GM12878 (cell line): ENCODE results near the gene METTL4. TPM values are rescaled to one million over a fixed set of nuclear protein-coding genes. Genes with fewer than 3 reads are reported as not detected.
A peak's percentile ranks its signal among the peaks of the same experiment; 100 is the strongest.

Experiments
- ATAC-seq: fragments of 200-7000 bp; cut with Tn5 transposase; 3 replicates; pipeline ENCODE4 v1.9.1; 2020; ENCODE audit warnings: mild to moderate bottlenecking, moderate library complexity
- BruUV-seq: library from RNA; stranded (reverse); fragments of 400-500 nt; replicated peaks from 2 replicates; lab custom pipeline; 2021; lab: Mats Ljungman, UMichigan
- CTCF ChIA-PET: fragments of 300-600 bp; sonication (Branson Sonifier 250); formaldehyde crosslinking; extraction: SDS; loops from one replicate; lab custom pipeline; 2021; ENCODE audit warnings: inconsistent platforms; lab: Yijun Ruan, JAX
- POLR2A ChIA-PET: fragments of 350-600 bp; formaldehyde crosslinking; extraction: SDS; loops from one replicate; lab custom pipeline; 2021; ENCODE audit warnings: inconsistent platforms; lab: Charles Lee
- RAD21 ChIA-PET: fragments of 300-600 bp; sonication (Branson Sonifier 250); formaldehyde crosslinking; loops from one replicate; lab custom pipeline; 2023; ENCODE audit warnings: antibody characterized with exemption; ENCODE audit not compliant: unreplicated experiment; lab: Charles Lee
- SMC1A ChIA-PET: fragments of 300-600 bp; sonication (Branson Sonifier 250); formaldehyde crosslinking; loops from one replicate; lab custom pipeline; 2023; ENCODE audit not compliant: unreplicated experiment, uncharacterized antibody; lab: Charles Lee
- DNase-seq: peaks from one replicate; pipeline ENCODE4 v3.0.0-alpha.2; 2011; ENCODE audit warnings: low read depth, low spot score
- FAIRE-seq: peaks from 3 replicates; lab custom pipeline; 2011; peaks lifted over from hg19 to GRCh38; lab: Jason Lieb, UNC
- H2AFZ ChIP-seq: 2 replicates; pipeline ENCODE4 v1.6.0; 2011; ENCODE audit warnings: low read depth, low read length, control low read depth; ENCODE audit not compliant: control insufficient read depth
- H3K27ac ChIP-seq: 2 replicates; pipeline ENCODE4 v1.5.1; 2011; ENCODE audit warnings: control low read depth; ENCODE audit not compliant: control insufficient read depth, insufficient read depth
- H3K27me3 ChIP-seq, 2 experiments: replicated peaks in 1 of 2; 2 replicates each; pipeline versions ENCODE4 v1.6.0 to v1.6.1; 2011; ENCODE audit warnings: low read length in 1 of 2; ENCODE audit not compliant: control insufficient read depth in 2 of 2, insufficient read depth in 2 of 2
- H3K36me3 ChIP-seq, 2 experiments: 2 replicates each; pipeline ENCODE4 v1.5.1; 2011; ENCODE audit warnings: low read length in 1 of 2; ENCODE audit not compliant: control insufficient read depth in 2 of 2, insufficient read depth in 2 of 2
- H3K4me1 ChIP-seq: 2 replicates; pipeline ENCODE4 v1.6.1; 2011; ENCODE audit warnings: mild to moderate bottlenecking, low read length, moderate library complexity, mixed read lengths; ENCODE audit not compliant: control insufficient read depth, insufficient read depth
- H3K4me2 ChIP-seq: 2 replicates; pipeline ENCODE4 v1.6.0; 2011; ENCODE audit warnings: control low read depth; ENCODE audit not compliant: control insufficient read depth, insufficient read depth
- H3K4me3 ChIP-seq: fragments of 200-600 bp; sonication (generic); 2 replicates; pipeline ENCODE4 v1.5.1; 2016
- H3K79me2 ChIP-seq: 2 replicates; pipeline ENCODE4 v1.6.0; 2011; ENCODE audit warnings: low read length; ENCODE audit not compliant: control insufficient read depth, insufficient read depth
- H3K9ac ChIP-seq: 2 replicates; pipeline ENCODE4 v1.8.0; 2011; ENCODE audit warnings: low read length, control low read depth, mixed read lengths; ENCODE audit not compliant: control insufficient read depth, insufficient read depth
- H3K9me3 ChIP-seq: replicated peaks from 3 replicates; pipeline ENCODE4 v1.5.1; 2011; ENCODE audit warnings: mild to moderate bottlenecking, low read length; ENCODE audit not compliant: control insufficient read depth, insufficient read depth
- H4K20me1 ChIP-seq: 2 replicates; pipeline ENCODE4 v1.6.0; 2011; ENCODE audit not compliant: control insufficient read depth, insufficient read depth
- ATF3 ChIP-seq: IDR thresholded peaks from 2 replicates; pipeline ENCODE4 v1.6.1; 2011; ENCODE audit warnings: low read depth, mild to moderate bottlenecking, low read length, moderate library complexity, borderline replicate concordance; ENCODE audit errors: extremely low read depth
- CBFB ChIP-seq: IDR thresholded peaks from 2 replicates; pipeline ENCODE4 v1.6.1; 2016; ENCODE audit warnings: antibody characterized with exemption, low read depth
- CHD1 ChIP-seq: IDR thresholded peaks from 2 replicates; pipeline ENCODE4 v1.6.1; 2012; ENCODE audit warnings: low read depth, low read length, improper control_type of control experiment
- DPF2 ChIP-seq: fragments of 450-650 bp; IDR thresholded peaks from 2 replicates; pipeline ENCODE4 v1.6.1; 2017; ENCODE audit warnings: mild to moderate bottlenecking
- SKIL ChIP-seq: fragments of 450-650 bp; IDR thresholded peaks from 2 replicates; pipeline ENCODE4 v1.6.1; 2017; ENCODE audit warnings: mild to moderate bottlenecking, low read depth, inconsistent platforms; ENCODE audit not compliant: poor library complexity, severe bottlenecking
- SMAD5 ChIP-seq: IDR thresholded peaks from 2 replicates; pipeline ENCODE4 v1.6.1; 2016; ENCODE audit warnings: antibody characterized with exemption, low read depth
- WRNIP1 ChIP-seq: IDR thresholded peaks from 2 replicates; pipeline ENCODE4 v1.6.1; 2011; ENCODE audit warnings: low read depth, low read length, improper control_type of control experiment, borderline replicate concordance
- ZNF274 ChIP-seq: IDR thresholded peaks from one replicate; pipeline ENCODE4 v1.8.0; 2011; ENCODE audit not compliant: insufficient read length, insufficient read depth
- WGBS: methylation state at CpG from one replicate; pipeline ENCODE4 v1.1.6; 2016; ENCODE audit warnings: low lambda C conversion rate; ENCODE audit not compliant: insufficient replicate concordance, insufficient coverage; ENCODE audit errors: missing lambda C conversion rate; 5-methylcytosine and 5-hydroxymethylcytosine counted together
- in situ Hi-C: fragments of 300-500 bp; cut with MboI; formaldehyde crosslinking; loops from 9 replicates; pipeline ENCODE4 v1.14.3; 2018; ENCODE audit warnings: mixed read lengths
- intact Hi-C: fragments of 100-400 bp; cut with micrococcal nuclease; formaldehyde crosslinking; loops from one replicate; pipeline ENCODE4 v1.14.2; 2022; ENCODE audit not compliant: unreplicated experiment
- polyA plus RNA-seq, 11 experiments: library from polyadenylated mRNA; depleted of rRNA in 4 of 11; unstranded in 6 of 11; stranded (reverse) in 5 of 11; fragments of >200 nt; fragmentation: Nextera tagmentation in 4 of 11; fragmentation: Illumina TruSeq in 1 of 11; extraction: Ambion mirVana in 4 of 11; extraction: Trizol in 1 of 11; gene quantifications; 1 replicate in 1 of 11; 2 replicates in 10 of 11; pipeline versions ENCODE4 v1.2.1 to v1.2.3, GENCODE V29; 2011 to 2016; ENCODE audit warnings: inconsistent platforms in 2 of 11, missing spikeins in 2 of 11, low read depth in 1 of 11
- total RNA-seq, 4 experiments: library from RNA; depleted of rRNA in 3 of 4; stranded (reverse); fragments of >200 nt in 3 of 4; fragmentation: Illumina TruSeq in 1 of 4; extraction: Trizol in 1 of 4; gene quantifications; 2 replicates each; pipeline versions ENCODE4 v1.2.1 to v1.2.3, GENCODE V29; 2013 to 2021

METTL4 gene
- total and polyA plus RNA-seq, 10 of the 15 experiments (the other 5 are each of a cell fraction or from before 2014, with no cell fraction given) = 4.9 to 15.2 (median 12.3) TPM

DNA sequence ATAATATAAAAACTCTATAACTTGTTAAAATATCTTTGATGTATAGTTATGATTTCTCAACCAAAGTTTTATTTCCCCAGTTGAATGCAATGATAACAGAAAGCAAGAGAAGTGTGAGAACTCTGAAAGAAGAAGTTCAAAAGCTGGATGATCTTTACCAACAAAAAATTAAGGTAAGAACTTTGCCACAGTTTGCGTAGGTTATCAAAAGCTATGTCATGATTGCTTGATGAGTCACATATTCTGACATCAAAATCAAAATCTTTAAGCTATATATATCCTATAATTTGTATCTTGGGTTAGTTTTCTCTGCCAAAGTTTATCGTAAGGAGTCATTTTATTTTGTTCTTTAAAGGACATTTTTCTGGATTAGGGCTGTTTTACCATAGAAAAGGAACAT is 35.0 kb upstream of the METTL4 start:
- CTCF ChIA-PET = interaction anchor here (0.6 to 1.5 kb wide), 9 partner anchors 19 to 1742 kb away, joined by 3 to 8 read pairs (median 3); no protein-coding TSS in a partner anchor
- peak overlapping the region; percentile 45 for H2AFZ ChIP-seq
- FAIRE-seq (no peak), DNase-seq (no peak), ATAC-seq (no peak)
- BruUV-seq = no TSS peak
- H3K79me2 ChIP-seq = no peaks in the 10 kb centered on the region
- SMC1A ChIA-PET = interaction anchor here (0.6 to 2.9 kb wide), 20 partner anchors 11 to 84 kb away, joined by 3 to 24 read pairs (median 4); partner anchors contain the start of gene SMCHD1
- H3K4me2 ChIP-seq = no peak overlapping the region; the same call in 1 of the 2 replicates
- H3K27me3 ChIP-seq = no peaks in the 10 kb centered on the region
- POLR2A ChIA-PET = interaction anchor here (1.2 to 2.3 kb wide), 4 partner anchors 30 to 49 kb away, joined by 5 to 13 read pairs (median 8); partner anchors contain the start of gene SMCHD1
- in situ Hi-C loops (no loop called here), intact Hi-C loops (no loop called here)
- no peaks in the 10 kb centered on the region for H3K9me3 ChIP-seq
- no peak overlapping the region for H3K4me3 ChIP-seq
- no peaks in the 10 kb centered on the region for H4K20me1 ChIP-seq
- H3K36me3 ChIP-seq = peaks cover 0 to 32% of the 10 kb centered on the region in 2 experiments
- H3K4me1 ChIP-seq = no peaks in the 10 kb centered on the region
- RAD21 ChIA-PET = interaction anchor here (0.8 to 4.6 kb wide), 12 partner anchors 13 to 164 kb away, joined by 3 to 31 read pairs (median 6); partner anchors contain the start of genes METTL4, NDC80 and SMCHD1
- whole genome bisulfite sequencing = 98% methylated on average over 2 of the region's 2 CpGs
- no peak overlapping the region for H3K9ac ChIP-seq
- TF ChIP-seq DPF2 = no peak
- no peak for TF ChIP-seq SMAD5
- TF ChIP-seq SKIL = no peak
- TF ChIP-seq WRNIP1 = no peak
- TF ChIP-seq ATF3 = no peak
- TF ChIP-seq CHD1 = no peak
- TF ChIP-seq ZNF274 = no peak
- TF ChIP-seq CBFB = no peak
- peak overlapping the region; percentile 46; the same call in 1 of the 2 replicates for H3K27ac ChIP-seq
